ENCODE measurements around the gene TDRD12. TPM values are rescaled to one million over a fixed set of nuclear protein-coding genes. Genes with fewer than 3 reads are reported as not detected.

The TDRD12 gene
- total RNA-seq, 1 experiment from 2014 or later = 0.33 TPM

DNA sequence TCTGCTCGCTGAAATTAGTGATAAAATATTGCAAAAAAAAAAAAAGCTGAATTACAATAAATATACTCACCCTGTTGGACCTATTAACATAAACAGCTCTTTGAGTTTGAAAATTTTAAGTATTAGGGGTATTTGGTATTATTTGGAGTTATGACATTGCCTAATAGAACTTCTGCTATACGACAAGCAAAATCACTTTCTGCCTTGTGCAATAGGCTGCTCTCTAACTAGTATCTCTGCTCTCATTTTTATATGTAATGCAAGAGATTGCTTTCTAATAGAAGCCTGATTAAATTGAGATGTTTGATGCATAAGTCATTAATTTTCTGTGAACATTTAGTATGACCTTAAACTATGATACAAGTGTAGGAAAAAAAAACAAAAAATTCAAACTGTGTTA lies 38.6 kb upstream of the TDRD12 start:
- ChIA-PET POLR2A (interaction anchor here (0.6 to 0.7 kb wide), 4 partner anchors 68 to 264 kb away, joined by 3 to 6 read pairs (median 4); partner anchors contain the start of gene PDCD5), CTCF (interaction anchor here (0.7 kb wide), 1 partner anchor 471 kb away, joined by 5 read pairs; no protein-coding TSS in a partner anchor)
- Histone ChIP-seq H3K36me3 (ENCODE audit: control insufficient read depth, insufficient read depth, low read length) (no peaks in the 10 kb centered on the region), H3K27ac (ENCODE audit: low read length) (no peak overlapping the region), H3K9me3 (ENCODE audit: control insufficient read depth, insufficient read depth, low read depth, low read length) (no peaks in the 10 kb centered on the region), H3K4me1 (ENCODE audit: control insufficient read depth, insufficient read depth, low read length) (no peaks in the 10 kb centered on the region; the same call in 1 of the 2 replicates), H3K4me3 (ENCODE audit: low read depth in 2 of 2, low read length in 2 of 2) (no peak overlapping the region), H3K27me3 (ENCODE audit: control insufficient read depth, insufficient read depth, low read length) (no peaks in the 10 kb centered on the region)
- DNase-seq (ENCODE audit: low read depth, low spot score) (no peak), ATAC-seq (no peak)
- BruUV-seq (replicated peaks) = no TSS peak
- TF ChIP-seq, protein P1, sequence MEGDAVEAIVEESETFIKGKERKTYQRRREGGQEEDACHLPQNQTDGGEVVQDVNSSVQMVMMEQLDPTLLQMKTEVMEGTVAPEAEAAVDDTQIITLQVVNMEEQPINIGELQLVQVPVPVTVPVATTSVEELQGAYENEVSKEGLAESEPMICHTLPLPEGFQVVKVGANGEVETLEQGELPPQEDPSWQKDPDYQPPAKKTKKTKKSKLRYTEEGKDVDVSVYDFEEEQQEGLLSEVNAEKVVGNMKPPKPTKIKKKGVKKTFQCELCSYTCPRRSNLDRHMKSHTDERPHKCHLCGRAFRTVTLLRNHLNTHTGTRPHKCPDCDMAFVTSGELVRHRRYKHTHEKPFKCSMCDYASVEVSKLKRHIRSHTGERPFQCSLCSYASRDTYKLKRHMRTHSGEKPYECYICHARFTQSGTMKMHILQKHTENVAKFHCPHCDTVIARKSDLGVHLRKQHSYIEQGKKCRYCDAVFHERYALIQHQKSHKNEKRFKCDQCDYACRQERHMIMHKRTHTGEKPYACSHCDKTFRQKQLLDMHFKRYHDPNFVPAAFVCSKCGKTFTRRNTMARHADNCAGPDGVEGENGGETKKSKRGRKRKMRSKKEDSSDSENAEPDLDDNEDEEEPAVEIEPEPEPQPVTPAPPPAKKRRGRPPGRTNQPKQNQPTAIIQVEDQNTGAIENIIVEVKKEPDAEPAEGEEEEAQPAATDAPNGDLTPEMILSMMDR (IDR thresholded peaks at IDR 0.05) = no peak
- no peak for TF ChIP-seq POLR2AphosphoS5 (IDR thresholded peaks at IDR 0.05; ENCODE audit: low read depth, low read length)
- no peak for TF ChIP-seq SIN3A (IDR thresholded peaks at IDR 0.05; ENCODE audit: borderline replicate concordance, insufficient read depth, low read depth, low read length)
- TF ChIP-seq, protein P2, sequence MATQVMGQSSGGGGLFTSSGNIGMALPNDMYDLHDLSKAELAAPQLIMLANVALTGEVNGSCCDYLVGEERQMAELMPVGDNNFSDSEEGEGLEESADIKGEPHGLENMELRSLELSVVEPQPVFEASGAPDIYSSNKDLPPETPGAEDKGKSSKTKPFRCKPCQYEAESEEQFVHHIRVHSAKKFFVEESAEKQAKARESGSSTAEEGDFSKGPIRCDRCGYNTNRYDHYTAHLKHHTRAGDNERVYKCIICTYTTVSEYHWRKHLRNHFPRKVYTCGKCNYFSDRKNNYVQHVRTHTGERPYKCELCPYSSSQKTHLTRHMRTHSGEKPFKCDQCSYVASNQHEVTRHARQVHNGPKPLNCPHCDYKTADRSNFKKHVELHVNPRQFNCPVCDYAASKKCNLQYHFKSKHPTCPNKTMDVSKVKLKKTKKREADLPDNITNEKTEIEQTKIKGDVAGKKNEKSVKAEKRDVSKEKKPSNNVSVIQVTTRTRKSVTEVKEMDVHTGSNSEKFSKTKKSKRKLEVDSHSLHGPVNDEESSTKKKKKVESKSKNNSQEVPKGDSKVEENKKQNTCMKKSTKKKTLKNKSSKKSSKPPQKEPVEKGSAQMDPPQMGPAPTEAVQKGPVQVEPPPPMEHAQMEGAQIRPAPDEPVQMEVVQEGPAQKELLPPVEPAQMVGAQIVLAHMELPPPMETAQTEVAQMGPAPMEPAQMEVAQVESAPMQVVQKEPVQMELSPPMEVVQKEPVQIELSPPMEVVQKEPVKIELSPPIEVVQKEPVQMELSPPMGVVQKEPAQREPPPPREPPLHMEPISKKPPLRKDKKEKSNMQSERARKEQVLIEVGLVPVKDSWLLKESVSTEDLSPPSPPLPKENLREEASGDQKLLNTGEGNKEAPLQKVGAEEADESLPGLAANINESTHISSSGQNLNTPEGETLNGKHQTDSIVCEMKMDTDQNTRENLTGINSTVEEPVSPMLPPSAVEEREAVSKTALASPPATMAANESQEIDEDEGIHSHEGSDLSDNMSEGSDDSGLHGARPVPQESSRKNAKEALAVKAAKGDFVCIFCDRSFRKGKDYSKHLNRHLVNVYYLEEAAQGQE (IDR thresholded peaks at IDR 0.05; ENCODE audit: insufficient read depth in 1 of 2, low read depth in 2 of 2, low read length in 1 of 2) = no peak
- TF ChIP-seq TCF7L2 (IDR thresholded peaks at IDR 0.05; ENCODE audit: low read depth, low read length) = no peak
- intact Hi-C loops (cut with micrococcal nuclease; ENCODE audit: unreplicated experiment) = no loop called here
- in situ Hi-C loops (cut with HindIII; ENCODE audit: low pct_unique_long_range_greater_than_20kb, low sequenced_read_pairs) = no loop called here

DNA sequence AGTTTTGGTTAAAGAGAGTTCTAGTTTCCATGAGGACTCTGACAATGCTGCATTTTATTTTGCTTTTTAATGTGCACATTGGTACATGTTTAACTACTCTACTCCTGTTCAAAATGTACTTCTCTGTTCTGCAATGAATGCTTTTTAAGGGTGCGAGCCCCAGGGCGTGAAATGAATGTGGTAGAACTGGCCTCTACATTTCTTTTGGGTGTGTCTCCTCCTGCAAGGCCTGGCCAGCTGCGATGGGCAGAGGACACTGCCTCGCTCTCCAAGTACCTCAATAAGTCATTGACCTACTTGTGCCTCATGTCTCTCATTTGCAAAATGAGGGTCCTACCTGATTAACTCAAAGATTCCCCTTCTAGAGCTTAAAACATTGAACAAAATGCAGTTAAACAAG lies 37.2 kb upstream of the TDRD12 start:
- ATAC-seq (no peak), DNase-seq (ENCODE audit: low read depth, low spot score) (no peak)
- H3K4me3 ChIP-seq (ENCODE audit: low read depth in 2 of 2, low read length in 2 of 2) = no peak overlapping the region
- H3K27me3 ChIP-seq (ENCODE audit: control insufficient read depth, insufficient read depth, low read length) = no peaks in the 10 kb centered on the region
- H3K36me3 ChIP-seq (ENCODE audit: control insufficient read depth, insufficient read depth, low read length) = no peaks in the 10 kb centered on the region
- no peaks in the 10 kb centered on the region for H3K9me3 ChIP-seq (ENCODE audit: control insufficient read depth, insufficient read depth, low read depth, low read length)
- ChIA-PET CTCF (no interaction called here), POLR2A (no interaction called here)
- no peak for TF ChIP-seq POLR2AphosphoS5 (IDR thresholded peaks at IDR 0.05; ENCODE audit: low read depth, low read length)
- TF ChIP-seq, protein P2 (IDR thresholded peaks at IDR 0.05; ENCODE audit: insufficient read depth in 1 of 2, low read depth in 2 of 2, low read length in 1 of 2) = no peak
- TF ChIP-seq SIN3A (IDR thresholded peaks at IDR 0.05; ENCODE audit: borderline replicate concordance, insufficient read depth, low read depth, low read length) = no peak
- no peak for TF ChIP-seq TCF7L2 (IDR thresholded peaks at IDR 0.05; ENCODE audit: low read depth, low read length)
- TF ChIP-seq, protein P1 (IDR thresholded peaks at IDR 0.05) = no peak
- no TSS peak for BruUV-seq (replicated peaks)
- H3K27ac ChIP-seq (ENCODE audit: low read length) = no peak overlapping the region
- H3K4me1 ChIP-seq (ENCODE audit: control insufficient read depth, insufficient read depth, low read length) = no peaks in the 10 kb centered on the region
- intact Hi-C loops (cut with micrococcal nuclease; ENCODE audit: unreplicated experiment) = no loop called here
- in situ Hi-C loops (cut with HindIII; ENCODE audit: low pct_unique_long_range_greater_than_20kb, low sequenced_read_pairs) = no loop called here

All from Panc1 (cell line).